T-helper 9 cell (primary cell): ENCODE measurements around the gene SV2A.
A peak's percentile ranks its signal among the peaks of the same experiment; 100 is the strongest.
"Not testable (repeated sequence)": the region's sequence is repeated elsewhere in the genome, so short reads cannot be mapped to it uniquely, and the experiment has no call there.

Experiments used
- DNase-seq: peaks from one replicate; pipeline ENCODE4 v3.0.0-alpha.2; 2020
- total RNA-seq, 2 donors: gene quantifications; one replicate each; lab custom pipeline; 2026; lab: John Stamatoyannopoulos, UW

Gene SV2A
- 7.2 to 9.5 reads per million in 2 donors for total RNA-seq

GRCh38 chr1:149917571-149918144 lies at the start of gene SV2A:
TSS of gene SV2A (minus strand) at chr1:149917844. CDS start at chr1:149913840, 4,004 bp downstream.
- DNase-seq, result peak; percentile 49

- DNase-seq, result no peak
These were observed 49.4 kb upstream of the SV2A start for GRCh38 chr1:149967041-149967440.

GRCh38 chr1:149966405-149966804 lies 48.8 kb upstream of the SV2A start:
- no peak for DNase-seq

- DNase-seq, result no peak
These were observed 47.8 kb upstream of the SV2A start for GRCh38 chr1:149965440-149965839.

GRCh38 chr1:149963358-149963757 lies 45.7 kb upstream of the SV2A start:
- no peak for DNase-seq

- no peak for DNase-seq
These were observed 45.1 kb upstream of the SV2A start for GRCh38 chr1:149962736-149963135.

GRCh38 chr1:149962039-149962647 lies 44.5 kb upstream of the SV2A start:
- no peak for DNase-seq

GRCh38 chr1:149957548-149957947 lies 39.9 kb upstream of the SV2A start:
- not testable (repeated sequence) for DNase-seq

GRCh38 chr1:149949911-149950310 lies 32.3 kb upstream of the SV2A start:
- no peak for DNase-seq

- DNase-seq, result no peak
These were observed 27.6 kb upstream of the SV2A start for GRCh38 chr1:149945206-149945605.

- DNase-seq, result no peak
These were observed 25.2 kb upstream of the SV2A start for GRCh38 chr1:149942885-149943284.

- DNase-seq, result no peak
These were observed 24.6 kb upstream of the SV2A start for GRCh38 chr1:149942207-149942606.

GRCh38 chr1:149940427-149940826 lies 22.8 kb upstream of the SV2A start:
- no peak for DNase-seq

- not testable (repeated sequence) for DNase-seq
These were observed 21.0 kb upstream of the SV2A start for GRCh38 chr1:149938668-149939003.

GRCh38 chr1:149937759-149938158 lies 20.1 kb upstream of the SV2A start:
- no peak for DNase-seq

- DNase-seq, result no peak
These were observed 19.5 kb upstream of the SV2A start for GRCh38 chr1:149936992-149937705.

GRCh38 chr1:149936170-149936991 lies 18.7 kb upstream of the SV2A start, which contains the start of gene MTMR11:
TSS of gene MTMR11 (minus strand) at chr1:149936879. CDS start at chr1:149936647, 232 bp downstream.
- DNase-seq, result no peak

- DNase-seq, result no peak
These were observed 16.7 kb upstream of the SV2A start for GRCh38 chr1:149934356-149934755.

- no peak for DNase-seq
These were observed 15.6 kb upstream of the SV2A start for GRCh38 chr1:149933208-149933607.

GRCh38 chr1:149932474-149932873 lies 14.8 kb upstream of the SV2A start:
- DNase-seq, result no peak

- DNase-seq, result no peak
These were observed 13.7 kb upstream of the SV2A start for GRCh38 chr1:149931212-149931790.

GRCh38 chr1:149929856-149930255 lies 12.2 kb upstream of the SV2A start:
- no peak for DNase-seq

- no peak for DNase-seq
These were observed 10.7 kb upstream of the SV2A start for GRCh38 chr1:149928401-149928724.
